Measurements from ENCODE around the gene ZBTB42. TPM values are rescaled to one million over a fixed set of nuclear protein-coding genes. Genes with fewer than 3 reads are reported as not detected.

The ZBTB42 gene
- total and polyA plus RNA-seq, 2 of the 4 experiments (the other 2 are of a cell fraction), result 1.3 to 2.3 TPM

GRCh38 chr14:104768437-104769323, 32.2 kb upstream of the ZBTB42 start:
- Histone ChIP-seq H4K20me1 (ENCODE audit: insufficient read depth, low read length) (peaks cover 18% of the 10 kb centered on the region), H3K9me1 (ENCODE audit: insufficient read depth, low read length) (no peaks in the 10 kb centered on the region), H3K4me2 (ENCODE audit: low read depth, low read length) (0 out of 2 replicates have a peak overlapping the region, but pooled peaks have one; percentile 11), H3K23ac (ENCODE audit: low read depth, low read length) (no peak overlapping the region; the same call in 1 of the 2 replicates), H3K4me3 (ENCODE audit: insufficient read depth, low read depth, low read length) (no peak overlapping the region), H4K8ac (ENCODE audit: low read depth in 2 of 2, low read length in 2 of 2) (peak overlapping the region in 1 of 2 experiments; percentile 45; a peak in 1 of 4 replicates), H2BK15ac (ENCODE audit: low read depth, low read length) (no peak overlapping the region), H4K5ac (ENCODE audit: low read depth, low read length) (peak overlapping the region; percentile 38; the same call in 1 of the 2 replicates), H2BK5ac (ENCODE audit: low read depth, low read length, poor library complexity, severe bottlenecking) (peak overlapping the region; percentile 31), H3K56ac (ENCODE audit: extremely low read depth, insufficient read depth, low read length) (no peak overlapping the region), H3K9ac (ENCODE audit: low read depth, low read length) (peak overlapping the region; percentile 35), H2AK5ac (ENCODE audit: low read depth, low read length) (peak overlapping the region; percentile 83), H2BK20ac (ENCODE audit: low read depth, low read length) (no peak overlapping the region), H3K36me3 (ENCODE audit: control insufficient read depth, insufficient read depth, low read length) (peaks cover 34% of the 10 kb centered on the region), H3K27ac (ENCODE audit: insufficient read depth, low read length) (peak overlapping the region; percentile 43; the same call in 1 of the 2 replicates), H2AK9ac (replicated peaks; ENCODE audit: low read depth, low read length, poor library complexity) (peak overlapping the region; percentile 93), H3K79me1 (ENCODE audit: low read depth in 1 of 2, low read length in 2 of 2) (peaks cover 0 to 6% of the 10 kb centered on the region in 2 experiments; a peak in 1 of 4 replicates), H3K4me1 (ENCODE audit: control insufficient read depth, insufficient read depth, low read length) (peaks cover 5% of the 10 kb centered on the region), H3K9me3 (ENCODE audit: control insufficient read depth, insufficient read depth, low read length) (no peaks in the 10 kb centered on the region; the same call in 1 of the 2 replicates), H2BK120ac (ENCODE audit: low read depth, low read length) (no peak overlapping the region), H3K4ac (ENCODE audit: low read depth, low read length) (0 out of 2 replicates have a peak overlapping the region, but pooled peaks have one; percentile 43), H2AFZ (replicated peaks; ENCODE audit: low read length, poor library complexity) (peak overlapping the region; percentile 75), H3K27me3 (ENCODE audit: control insufficient read depth, insufficient read depth, low read length) (no peaks in the 10 kb centered on the region), H4K91ac (ENCODE audit: insufficient read depth, low read depth, low read length) (peak overlapping the region; percentile 68), H3K18ac (ENCODE audit: low read depth, low read length) (no peak overlapping the region), H3K14ac (replicated peaks; ENCODE audit: low read depth, low read length) (no peak overlapping the region)
- no TSS peak for BruUV-seq (replicated peaks)
- peak; percentile 96 for ATAC-seq (ENCODE audit: low read depth)
- ChIA-PET POLR2A (ENCODE audit: unreplicated experiment) (no interaction called here), CTCF (interaction anchor here (0.6 to 0.8 kb wide), 4 partner anchors 12 to 268 kb away, joined by 3 to 6 read pairs (median 4); no protein-coding TSS in a partner anchor)
- peak; percentile 72 for DNase-seq
- dilution Hi-C loops (cut with HindIII; ENCODE audit: low sequenced_read_pairs, unreplicated experiment) (no loop called here), intact Hi-C loops (cut with micrococcal nuclease) (loop anchor here (1.0 kb wide), 2 partner anchors 52 to 58 kb away; no protein-coding TSS in a partner anchor), in situ Hi-C loops (cut with MboI; ENCODE audit: low sequenced_read_pairs) (loop anchor here (5.0 kb wide), 1 partner anchor 54 kb away; no protein-coding TSS in a partner anchor)
- WGBS, 2 experiments (ENCODE audit: extremely low coverage in 2 of 2, insufficient read length in 1 of 2), result 8% methylated on average over 7 of the region's 25 CpGs; no CpG with 5 or more reads in 1 of the 2 experiments
- no peak for TF ChIP-seq CEBPB (IDR thresholded peaks at IDR 0.05; ENCODE audit: low read depth, low read length)
- TF ChIP-seq, protein P1, sequence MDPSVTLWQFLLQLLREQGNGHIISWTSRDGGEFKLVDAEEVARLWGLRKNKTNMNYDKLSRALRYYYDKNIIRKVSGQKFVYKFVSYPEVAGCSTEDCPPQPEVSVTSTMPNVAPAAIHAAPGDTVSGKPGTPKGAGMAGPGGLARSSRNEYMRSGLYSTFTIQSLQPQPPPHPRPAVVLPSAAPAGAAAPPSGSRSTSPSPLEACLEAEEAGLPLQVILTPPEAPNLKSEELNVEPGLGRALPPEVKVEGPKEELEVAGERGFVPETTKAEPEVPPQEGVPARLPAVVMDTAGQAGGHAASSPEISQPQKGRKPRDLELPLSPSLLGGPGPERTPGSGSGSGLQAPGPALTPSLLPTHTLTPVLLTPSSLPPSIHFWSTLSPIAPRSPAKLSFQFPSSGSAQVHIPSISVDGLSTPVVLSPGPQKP (IDR thresholded peaks at IDR 0.05; ENCODE audit: borderline replicate concordance, low read depth, low read length), result no peak
- TF ChIP-seq RCOR1 (IDR thresholded peaks at IDR 0.05; ENCODE audit: insufficient replicate concordance, low read length), result no peak
- 0 out of 2 replicates have a peak, but pooled peaks have one; percentile 40 for TF ChIP-seq POLR2A (IDR thresholded peaks at IDR 0.05; ENCODE audit: low read depth, low read length)
- no peak for TF ChIP-seq BHLHE40 (IDR thresholded peaks at IDR 0.05; ENCODE audit: low read depth, low read length)
- TF ChIP-seq MAZ (IDR thresholded peaks at IDR 0.05; ENCODE audit: borderline replicate concordance, low read depth, low read length), result peak; percentile 59; the same call in 1 of the 2 replicates
- no peak for TF ChIP-seq MAFK (IDR thresholded peaks at IDR 0.05; ENCODE audit: low read depth, low read length)
- peak; percentile 87 for TF ChIP-seq CTCF (conservative IDR thresholded peaks at IDR 0.05; ENCODE audit: low read depth, low read length)
- no peak for TF ChIP-seq CHD1 (IDR thresholded peaks at IDR 0.05; ENCODE audit: low read depth, low read length)
- TF ChIP-seq MXI1 (IDR thresholded peaks at IDR 0.05; ENCODE audit: borderline replicate concordance, low read depth, low read length), result no peak
- TF ChIP-seq NFE2L2 (IDR thresholded peaks at IDR 0.05; ENCODE audit: low read depth, low read length), result no peak
- TF ChIP-seq USF2 (IDR thresholded peaks at IDR 0.05; ENCODE audit: low read depth, low read length), result no peak
